H1 (cell line): ENCODE results near the gene CEACAM16. TPM values are rescaled to one million over a fixed set of nuclear protein-coding genes. Genes with fewer than 3 reads are reported as not detected.

Source experiments
- ASH2L ChIP-seq: fragments of 200-600, 300-600 bp; sonication (generic); IDR thresholded peaks from one replicate; pipeline ENCODE4 v1.7.1; 2017; ENCODE audit warnings: low read length
- ATF3 ChIP-seq: IDR thresholded peaks from 2 replicates; pipeline ENCODE4 v1.6.1; 2011; ENCODE audit warnings: low read depth, mild to moderate bottlenecking, low read length; ENCODE audit not compliant: insufficient read depth
- BACH1 ChIP-seq: IDR thresholded peaks from 2 replicates; pipeline ENCODE4 v1.6.1; 2012; ENCODE audit warnings: low read length, improper control_type of control experiment
- CEBPB ChIP-seq: IDR thresholded peaks from 2 replicates; pipeline ENCODE4 v1.6.1; 2012; ENCODE audit warnings: low read depth, low read length
- CTBP2 ChIP-seq: IDR thresholded peaks from 2 replicates; pipeline ENCODE4 v1.7.0; 2011; ENCODE audit warnings: borderline replicate concordance, mild to moderate bottlenecking, moderate library complexity, mixed read lengths, low read length; ENCODE audit not compliant: insufficient read depth, insufficient read length
- SP2 ChIP-seq: IDR thresholded peaks from 2 replicates; pipeline ENCODE4 v1.6.1; 2012; ENCODE audit warnings: mild to moderate bottlenecking, low read length, inconsistent platforms
- SP4 ChIP-seq: IDR thresholded peaks from 2 replicates; pipeline ENCODE4 v1.6.1; 2012; ENCODE audit warnings: low read length, inconsistent platforms
- TEAD4 ChIP-seq: IDR thresholded peaks from 2 replicates; pipeline ENCODE4 v1.6.1; 2012; ENCODE audit warnings: low read depth, low read length, inconsistent platforms, mixed read lengths
- polyA plus RNA-seq, 7 experiments: library from polyadenylated mRNA; depleted of rRNA in 3 of 7; stranded (reverse) in 5 of 7; unstranded in 2 of 7; fragments of >200 nt in 5 of 7; fragments of 200-250 nt in 2 of 7; gene quantifications; 1 replicate in 5 of 7; 2 replicates in 1 of 7; 4 replicates in 1 of 7; pipeline versions ENCODE4 v1.2.1 to v1.2.3, GENCODE V29; 2011 to 2013; ENCODE audit warnings: missing spikeins in 2 of 7, mixed read lengths in 2 of 7
- total RNA-seq: library from RNA; stranded (reverse); fragmentation: NEBNext Ultra II Directional; extraction: Animal tissue kit (Norgen Biotek cat#: 25700); gene quantifications from 2 replicates; pipeline ENCODE4 v1.2.1, GENCODE V29; 2021

Gene CEACAM16
- total and polyA plus RNA-seq, 2 of the 8 experiments (the other 6 are each of a cell fraction or from before 2014, with no cell fraction given) = not detected

GRCh38 chr19:44704982-44705381, 6.0 kb downstream of the CEACAM16 start (continued):
- no peak for TF ChIP-seq CEBPB
- TF ChIP-seq SP4 = no peak
- TF ChIP-seq SP2 = no peak
- TF ChIP-seq ASH2L = no peak
- no peak for TF ChIP-seq ATF3
- no peak for TF ChIP-seq TEAD4
- TF ChIP-seq BACH1 = no peak
- TF ChIP-seq CTBP2 = no peak
